ENCODE data around the gene IDH3A. TPM values are rescaled to one million over a fixed set of nuclear protein-coding genes. Genes with fewer than 3 reads are reported as not detected.

The IDH3A gene
- total RNA-seq, 1 experiment from 2014 or later, result 40.2 TPM

DNA sequence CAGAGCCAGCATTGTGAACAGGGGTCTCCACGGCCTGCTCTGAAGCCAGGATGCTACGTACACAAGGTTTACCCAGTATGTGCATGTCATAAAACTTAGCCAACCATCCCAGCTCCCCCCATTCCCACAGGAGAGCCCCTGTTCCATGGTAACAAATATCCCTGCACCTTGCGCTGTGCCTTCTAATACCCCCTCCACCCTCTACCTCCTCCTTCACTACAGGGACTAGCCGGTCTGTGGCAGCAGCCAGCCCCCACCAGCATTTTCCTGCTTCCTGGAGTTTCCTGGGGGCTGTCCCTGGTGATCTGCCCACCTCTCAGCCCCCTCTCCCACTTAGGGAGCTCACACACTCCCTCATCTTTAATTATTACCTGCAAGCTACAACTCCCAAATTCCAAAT lies 64.8 kb downstream of the IDH3A start:
- no peak overlapping the region for H3K23ac ChIP-seq (ENCODE audit: insufficient read length, low read depth, low read length)
- Mint-ChIP-seq H3K4me3 (no peak overlapping the region), H3K4me1 (peaks cover 9 to 17% of the 10 kb centered on the region in 2 experiments), H3K27ac (no peak overlapping the region; a peak in 1 of 7 replicates), H3K27me3 (ENCODE audit: low read depth) (no peaks in the 10 kb centered on the region), H3K9me3 (no peaks in the 10 kb centered on the region; a peak in 1 of 5 replicates), H3K36me3 (ENCODE audit: insufficient read depth in 1 of 3, low read depth in 3 of 3) (no peaks in the 10 kb centered on the region)
- H3K23me2 ChIP-seq (ENCODE audit: insufficient read length, low read depth, low read length, poor library complexity, severe bottlenecking), result no peaks in the 10 kb centered on the region
- no peak overlapping the region for H2BK12ac ChIP-seq (ENCODE audit: insufficient read length, low read depth, low read length)
- no peak overlapping the region for H3K27ac ChIP-seq (ENCODE audit: insufficient read length, low read depth, low read length)
- H3K79me2 ChIP-seq (ENCODE audit: insufficient read depth, low read length), result no peaks in the 10 kb centered on the region
- no peaks in the 10 kb centered on the region for H4K20me1 ChIP-seq (ENCODE audit: control insufficient read depth, insufficient read depth, insufficient read length)
- H2AFZ ChIP-seq (ENCODE audit: low read length), result no peak overlapping the region
- no peaks in the 10 kb centered on the region for H3K79me1 ChIP-seq (ENCODE audit: insufficient read depth, low read depth, low read length, poor library complexity, severe bottlenecking)
- H4K5ac ChIP-seq (ENCODE audit: insufficient read length, low read depth, low read length), result no peak overlapping the region
- no peak overlapping the region for H3T11ph ChIP-seq (ENCODE audit: low read length)
- H3K18ac ChIP-seq (ENCODE audit: insufficient read length, low read depth, low read length), result no peak overlapping the region
- no peak overlapping the region for H2BK120ac ChIP-seq (ENCODE audit: low read depth, low read length, poor library complexity, severe bottlenecking)
- H4K91ac ChIP-seq (ENCODE audit: insufficient read length, low read depth, low read length), result no peak overlapping the region
- no peak overlapping the region for H3K4ac ChIP-seq (ENCODE audit: low read depth, low read length)
- no peaks in the 10 kb centered on the region for H3K27me3 ChIP-seq (ENCODE audit: insufficient read depth, low read length)
- no peak overlapping the region for H3K56ac ChIP-seq (ENCODE audit: insufficient read length, low read depth, low read length)
- H3K9me3 ChIP-seq (ENCODE audit: control insufficient read depth, low read depth, low read length), result no peaks in the 10 kb centered on the region
- H3K9ac ChIP-seq (ENCODE audit: extremely low read depth, insufficient read length, low read length), result no peak overlapping the region
- DNase-seq, result no peak
- H2BK20ac ChIP-seq (ENCODE audit: low read depth, low read length, poor library complexity, severe bottlenecking), result no peak overlapping the region
- no peak overlapping the region for H2BK15ac ChIP-seq (ENCODE audit: low read depth, low read length)
- H3K4me2 ChIP-seq (ENCODE audit: insufficient read depth, insufficient read length, low read length), result no peak overlapping the region
- TF ChIP-seq, protein P1, sequence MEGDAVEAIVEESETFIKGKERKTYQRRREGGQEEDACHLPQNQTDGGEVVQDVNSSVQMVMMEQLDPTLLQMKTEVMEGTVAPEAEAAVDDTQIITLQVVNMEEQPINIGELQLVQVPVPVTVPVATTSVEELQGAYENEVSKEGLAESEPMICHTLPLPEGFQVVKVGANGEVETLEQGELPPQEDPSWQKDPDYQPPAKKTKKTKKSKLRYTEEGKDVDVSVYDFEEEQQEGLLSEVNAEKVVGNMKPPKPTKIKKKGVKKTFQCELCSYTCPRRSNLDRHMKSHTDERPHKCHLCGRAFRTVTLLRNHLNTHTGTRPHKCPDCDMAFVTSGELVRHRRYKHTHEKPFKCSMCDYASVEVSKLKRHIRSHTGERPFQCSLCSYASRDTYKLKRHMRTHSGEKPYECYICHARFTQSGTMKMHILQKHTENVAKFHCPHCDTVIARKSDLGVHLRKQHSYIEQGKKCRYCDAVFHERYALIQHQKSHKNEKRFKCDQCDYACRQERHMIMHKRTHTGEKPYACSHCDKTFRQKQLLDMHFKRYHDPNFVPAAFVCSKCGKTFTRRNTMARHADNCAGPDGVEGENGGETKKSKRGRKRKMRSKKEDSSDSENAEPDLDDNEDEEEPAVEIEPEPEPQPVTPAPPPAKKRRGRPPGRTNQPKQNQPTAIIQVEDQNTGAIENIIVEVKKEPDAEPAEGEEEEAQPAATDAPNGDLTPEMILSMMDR (conservative IDR thresholded peaks at IDR 0.05), result no peak
- no peak overlapping the region for H4K8ac ChIP-seq (replicated peaks; ENCODE audit: insufficient read length, low read depth, low read length)
- H2BK5ac ChIP-seq (ENCODE audit: insufficient read length, low read length), result no peak overlapping the region
- H3K4me1 ChIP-seq (ENCODE audit: insufficient read depth, low read length), result peaks cover 2% of the 10 kb centered on the region; the same call in 1 of the 2 replicates
- WGBS (ENCODE audit: extremely low coverage, insufficient read length, low lambda C conversion rate), result no CpG with 5 or more reads among the region's 4 CpGs
- H2AK5ac ChIP-seq (ENCODE audit: insufficient read length, low read length), result no peak overlapping the region
- H3K14ac ChIP-seq (ENCODE audit: insufficient read depth, low read length), result no peak overlapping the region
